NCI-H128 (cell line): ENCODE results near the gene HYAL1.
"Not testable (repeated sequence)": the region's sequence is repeated elsewhere in the genome, so short reads cannot be mapped to it uniquely, and the experiment has no call there.

ENCODE experiments used
- DNase-seq: peaks from one replicate; lab custom pipeline; 2025; ENCODE audit not compliant: unreplicated experiment; lab: John Stamatoyannopoulos, UW

HYAL1 gene

DNA sequence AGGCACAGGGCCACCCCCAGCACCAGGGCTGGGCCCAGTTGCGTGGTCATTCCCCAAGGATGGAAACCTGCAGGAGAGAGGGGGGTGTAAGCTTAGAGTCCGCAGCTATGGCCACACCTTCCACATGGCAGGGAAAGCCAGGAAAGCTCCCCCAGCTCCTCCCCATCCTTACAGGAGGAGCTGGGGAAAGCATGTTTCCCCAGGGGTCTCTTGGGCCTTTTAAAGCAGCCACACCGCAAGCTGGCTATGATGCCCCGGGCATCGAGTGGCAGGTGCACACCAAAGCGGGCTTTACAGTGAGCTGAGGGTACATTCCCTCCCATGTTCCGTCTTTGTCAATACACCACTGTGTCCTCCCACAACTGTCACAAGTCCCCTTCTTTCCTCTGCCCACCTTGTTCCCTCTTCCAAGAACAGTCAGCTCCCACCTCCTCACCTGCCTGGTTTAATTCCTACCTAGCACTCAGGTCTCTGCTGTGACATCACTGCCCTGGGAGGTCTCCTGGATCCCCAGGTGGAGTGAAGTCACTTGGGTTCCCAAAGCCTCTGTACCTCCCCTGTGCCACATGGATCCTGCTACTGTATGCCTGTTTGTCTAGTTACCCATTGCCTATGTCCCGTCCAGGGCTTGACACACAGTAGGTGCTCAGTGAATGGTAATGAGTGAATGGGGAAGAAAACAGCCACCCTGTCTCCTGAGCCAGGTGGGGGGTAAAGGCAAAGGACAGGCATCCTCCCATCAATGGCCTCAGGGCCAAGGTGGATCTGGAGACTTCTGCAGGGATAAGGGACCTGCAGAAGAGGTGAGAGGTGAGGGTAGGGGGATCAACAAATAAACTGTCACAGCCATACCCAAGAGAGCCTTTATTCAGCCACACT lies 7.6 kb downstream of the HYAL1 start:
- no peak for DNase-seq

- no peak for DNase-seq
These were observed 8.6 kb downstream of the HYAL1 start for GRCh38 chr3:50294492-50295403.

DNA sequence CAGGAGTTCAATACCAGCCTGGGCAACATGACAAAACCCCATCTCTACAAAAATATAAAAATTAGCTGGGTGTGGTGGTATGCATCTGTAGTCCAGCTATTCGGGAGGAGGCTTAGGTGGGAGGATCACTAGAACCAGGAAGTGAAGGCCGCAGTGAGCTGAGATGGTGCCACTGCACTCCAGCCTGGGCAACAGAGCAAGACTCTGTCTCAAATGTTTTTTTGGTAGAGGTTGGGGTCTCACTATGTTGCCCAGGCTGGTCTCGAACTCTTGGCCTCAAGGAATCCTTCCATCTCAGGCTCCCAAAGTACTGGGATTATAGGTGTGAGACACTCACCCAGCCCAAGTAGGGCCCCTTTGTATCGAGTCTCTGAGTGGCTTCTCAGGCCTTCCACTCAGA lies 9.3 kb downstream of the HYAL1 start:
- DNase-seq: no peak

DNA sequence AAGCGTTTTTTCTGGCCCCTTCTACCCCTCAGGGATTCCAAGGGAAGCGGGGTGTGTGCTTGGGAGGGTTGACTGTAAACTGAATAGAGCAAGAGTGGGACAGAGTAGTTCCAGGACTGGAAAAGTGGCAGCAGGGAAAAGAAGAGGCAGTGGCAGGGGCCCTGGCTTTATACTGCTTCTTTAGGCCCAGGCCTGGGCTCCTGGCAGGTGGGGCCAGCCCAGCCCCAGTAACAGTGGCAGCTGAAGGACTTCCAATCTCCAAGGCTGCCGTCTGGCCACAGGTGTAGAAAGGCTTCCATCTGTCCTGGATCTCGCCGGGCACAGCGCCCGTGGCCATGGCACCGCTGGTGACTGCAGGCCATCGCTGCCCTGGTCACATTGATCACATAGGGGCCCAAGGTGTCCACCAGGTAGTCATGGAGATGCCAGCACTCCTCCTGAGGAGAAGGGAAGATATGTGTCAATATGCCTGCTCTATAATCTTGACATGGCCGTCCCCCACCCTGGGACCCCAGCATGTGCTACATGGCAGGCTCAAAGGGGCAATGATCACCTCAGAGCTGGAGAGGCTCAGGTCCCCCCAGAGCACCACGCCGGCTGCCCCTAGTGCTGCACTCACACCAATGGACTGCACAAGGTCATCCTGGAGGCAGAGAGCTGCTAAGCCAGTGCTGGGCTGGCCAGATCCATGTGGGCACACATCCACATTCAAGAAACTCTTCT lies 10.1 kb downstream of the HYAL1 start:
- no peak for DNase-seq

DNA sequence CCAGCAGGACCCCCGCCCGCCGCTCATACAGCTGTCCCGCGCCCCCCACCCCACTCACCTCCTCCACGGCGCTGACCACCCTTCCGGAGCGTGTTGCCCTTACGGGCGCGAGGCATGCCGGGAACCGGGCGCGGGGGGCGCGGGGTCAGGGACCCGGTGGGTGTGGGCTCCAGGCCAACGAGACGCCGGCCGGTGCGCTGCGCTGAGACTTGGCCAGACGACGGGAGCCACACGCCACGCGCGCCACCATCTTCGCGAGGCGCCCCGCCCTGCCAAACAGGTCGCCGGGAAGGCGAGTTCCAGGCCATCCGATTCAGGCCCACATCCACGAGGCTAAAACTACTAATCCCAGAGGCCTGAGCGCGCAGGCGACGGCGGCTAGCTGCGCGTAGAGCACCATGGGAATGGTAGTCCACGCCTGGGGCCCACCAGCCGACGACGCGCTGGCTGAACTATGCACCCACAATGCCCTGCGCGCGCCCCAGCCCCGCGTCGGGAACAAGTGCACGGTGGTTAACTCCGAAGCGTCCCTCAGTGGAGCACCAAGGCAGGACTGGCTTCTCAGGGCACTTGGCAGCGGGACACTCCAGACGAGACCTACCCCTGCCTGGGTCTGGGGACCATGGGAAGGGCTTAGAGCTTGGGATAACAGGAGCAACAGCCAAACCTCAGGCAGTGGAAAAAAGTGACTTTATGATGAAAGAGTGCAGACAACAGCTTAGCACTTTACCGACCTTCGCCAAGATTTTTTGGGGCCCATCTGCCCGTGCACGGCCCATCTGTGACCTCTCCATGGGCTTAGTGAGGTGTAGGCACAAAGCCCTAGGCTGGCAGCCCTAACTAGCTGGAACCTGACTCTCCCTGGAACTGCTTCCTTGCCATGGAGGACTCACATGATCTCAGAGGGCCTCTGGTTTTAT lies 11.0 kb downstream of the HYAL1 start, which contains the start of gene IFRD2:
Gene IFRD2 (minus strand): TSS at position 271 of the 920 bp plus-strand sequence. CDS start 155 bp downstream, at position 116.
- DNase-seq: peak; percentile 75

DNA sequence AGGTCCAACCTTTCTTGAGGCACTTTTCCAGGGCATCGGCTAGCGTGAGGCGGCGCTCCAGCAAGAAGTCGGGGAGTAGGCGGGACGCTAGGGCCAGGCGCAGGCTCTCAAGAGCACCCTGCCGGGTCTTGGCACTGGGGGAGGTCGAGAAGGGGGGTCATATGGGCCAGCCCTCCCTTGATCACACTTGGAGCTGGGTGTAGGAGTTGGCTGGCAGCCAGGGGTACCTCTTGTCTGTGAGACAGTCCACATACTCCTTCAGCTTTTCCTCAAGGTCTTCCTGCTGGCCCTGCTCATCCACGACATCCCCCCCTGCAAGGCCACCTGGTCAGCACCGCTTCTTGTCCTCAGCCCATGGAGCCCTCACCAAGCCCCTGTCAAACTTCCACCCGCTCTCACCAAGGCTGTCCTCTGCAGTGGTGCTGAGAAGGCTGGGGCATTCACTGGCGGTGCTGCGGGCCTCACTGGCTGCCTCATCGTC lies 13.2 kb downstream of the HYAL1 start:
- DNase-seq: no peak

DNA sequence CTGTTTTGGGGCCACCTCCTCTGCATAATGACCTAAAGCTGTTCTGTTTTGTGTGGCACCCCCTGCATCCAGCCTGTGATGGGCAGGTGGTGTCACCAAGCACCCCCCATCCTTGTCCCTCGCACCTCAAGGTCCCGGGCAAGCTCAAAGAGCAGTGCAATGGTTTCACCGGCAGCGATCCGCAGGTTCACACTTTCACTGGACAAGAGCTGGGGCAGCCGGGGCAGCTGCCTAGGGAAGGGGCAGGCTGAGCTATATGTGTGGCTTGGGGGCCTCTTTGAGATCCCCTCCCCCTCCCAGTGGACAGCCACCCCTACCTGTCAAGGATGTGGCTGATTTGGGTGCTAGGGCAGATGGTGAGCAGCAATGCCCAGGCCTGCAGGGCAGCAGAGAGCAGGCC lies 14.2 kb downstream of the HYAL1 start:
- DNase-seq: no peak

DNA sequence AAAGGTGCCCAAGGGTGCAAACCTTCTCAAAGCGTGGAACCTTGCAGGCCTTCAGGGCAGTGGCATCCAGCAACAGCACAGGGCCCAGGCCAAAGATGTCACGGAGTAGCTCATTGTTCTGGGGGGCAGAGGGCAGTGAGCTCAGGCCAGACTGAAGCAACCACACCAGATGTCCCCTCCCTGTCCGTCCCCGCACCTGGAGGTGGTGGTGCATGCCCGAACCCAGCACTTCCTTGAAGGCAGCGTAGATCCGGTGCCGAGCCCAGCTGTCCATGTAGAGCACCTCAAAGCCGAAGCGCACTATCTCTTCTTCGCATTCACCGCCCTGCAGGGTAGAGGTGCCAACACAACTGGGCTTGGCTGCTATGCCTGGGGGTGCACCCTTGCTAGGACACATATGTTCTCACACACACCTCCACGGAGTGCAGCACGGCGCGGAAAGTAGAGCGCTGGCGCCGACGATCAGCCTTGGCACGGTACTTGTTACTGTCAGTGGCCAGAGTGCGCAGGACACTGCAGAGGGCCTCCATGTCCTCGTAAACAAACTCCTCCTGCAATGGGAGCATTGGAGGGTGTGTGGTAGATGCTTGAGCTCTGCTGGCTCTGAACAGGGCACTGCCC lies 14.9 kb downstream of the HYAL1 start:
- DNase-seq: no peak

- no peak for DNase-seq
These were observed 16.1 kb downstream of the HYAL1 start for GRCh38 chr3:50287262-50287661.

- DNase-seq: no peak
These were observed 16.8 kb downstream of the HYAL1 start for GRCh38 chr3:50286322-50287227.

GRCh38 chr3:50284121-50284520 lies 19.3 kb downstream of the HYAL1 start:
- DNase-seq: not testable (repeated sequence)

GRCh38 chr3:50279255-50280016 lies 23.9 kb downstream of the HYAL1 start:
- no peak for DNase-seq

- no peak for DNase-seq
These were observed 24.5 kb downstream of the HYAL1 start, which contains the start of gene LSMEM2 for GRCh38 chr3:50278880-50279224. Gene LSMEM2, plus strand, starts transcription at chr3:50279087. Its CDS starts 27 bp downstream, at chr3:50279114.

DNA sequence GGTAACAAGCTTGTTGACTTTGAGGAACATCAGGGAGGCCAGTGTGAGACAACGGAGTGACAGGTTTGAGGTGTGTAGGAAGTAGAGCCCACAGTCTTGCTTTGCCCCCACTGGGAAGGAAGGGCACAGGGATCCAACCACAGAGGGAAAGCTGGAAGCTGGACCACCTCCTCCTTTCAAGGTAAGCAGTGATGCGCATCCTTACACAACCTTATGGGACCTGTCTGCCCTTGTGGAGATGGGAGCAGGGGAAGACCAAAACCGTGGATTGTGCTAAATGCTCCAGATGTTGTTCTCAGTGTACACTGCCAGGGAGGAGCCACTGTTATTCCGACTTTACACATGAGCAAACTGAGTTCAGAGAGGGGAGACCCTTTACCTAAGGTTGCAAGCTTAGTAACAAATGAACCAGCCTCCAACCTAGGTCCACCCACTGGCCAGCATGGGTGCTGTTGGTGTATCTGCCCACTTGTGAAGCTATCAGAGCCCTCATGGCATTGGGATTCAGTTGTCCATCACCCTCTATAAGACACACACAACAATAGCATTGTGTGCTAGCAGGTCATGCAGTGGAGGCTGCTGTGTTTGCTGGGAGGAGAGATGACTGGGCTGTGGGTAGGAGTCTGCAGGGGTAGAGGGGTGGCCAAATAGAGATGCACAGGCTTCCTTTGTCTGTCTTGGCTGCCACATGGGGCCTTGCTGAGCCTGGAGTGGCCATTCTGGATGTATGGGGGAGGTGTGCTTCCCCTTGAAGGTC lies 25.1 kb downstream of the HYAL1 start:
- DNase-seq: no peak

- no peak for DNase-seq
These were observed 26.6 kb downstream of the HYAL1 start for GRCh38 chr3:50276762-50277101.

GRCh38 chr3:50275996-50276761 lies 27.2 kb downstream of the HYAL1 start:
- no peak for DNase-seq
